ENCODE data around the gene ITGAE.

DNA sequence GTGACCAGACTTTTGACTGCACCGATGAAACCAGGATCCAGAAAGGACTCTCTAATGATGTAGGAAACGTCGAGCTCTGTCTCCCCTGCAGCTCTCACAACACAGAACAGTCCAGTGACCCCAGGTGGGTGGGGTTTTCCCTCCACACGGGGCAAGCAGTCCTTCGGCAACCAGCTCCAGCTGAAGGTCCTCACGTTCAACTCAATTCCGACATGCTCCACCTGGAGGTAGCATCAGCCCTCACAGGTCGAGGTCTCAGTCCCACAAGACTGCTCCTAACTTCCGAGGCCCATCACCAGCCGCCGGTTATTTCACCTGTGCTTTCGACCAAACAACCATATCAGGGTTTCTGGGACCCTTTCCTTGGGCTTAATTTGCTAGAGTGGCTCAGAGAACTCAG, 28.2 kb downstream of the ITGAE start:
- TF ChIP-seq, protein P1, sequence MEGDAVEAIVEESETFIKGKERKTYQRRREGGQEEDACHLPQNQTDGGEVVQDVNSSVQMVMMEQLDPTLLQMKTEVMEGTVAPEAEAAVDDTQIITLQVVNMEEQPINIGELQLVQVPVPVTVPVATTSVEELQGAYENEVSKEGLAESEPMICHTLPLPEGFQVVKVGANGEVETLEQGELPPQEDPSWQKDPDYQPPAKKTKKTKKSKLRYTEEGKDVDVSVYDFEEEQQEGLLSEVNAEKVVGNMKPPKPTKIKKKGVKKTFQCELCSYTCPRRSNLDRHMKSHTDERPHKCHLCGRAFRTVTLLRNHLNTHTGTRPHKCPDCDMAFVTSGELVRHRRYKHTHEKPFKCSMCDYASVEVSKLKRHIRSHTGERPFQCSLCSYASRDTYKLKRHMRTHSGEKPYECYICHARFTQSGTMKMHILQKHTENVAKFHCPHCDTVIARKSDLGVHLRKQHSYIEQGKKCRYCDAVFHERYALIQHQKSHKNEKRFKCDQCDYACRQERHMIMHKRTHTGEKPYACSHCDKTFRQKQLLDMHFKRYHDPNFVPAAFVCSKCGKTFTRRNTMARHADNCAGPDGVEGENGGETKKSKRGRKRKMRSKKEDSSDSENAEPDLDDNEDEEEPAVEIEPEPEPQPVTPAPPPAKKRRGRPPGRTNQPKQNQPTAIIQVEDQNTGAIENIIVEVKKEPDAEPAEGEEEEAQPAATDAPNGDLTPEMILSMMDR (IDR thresholded peaks at IDR 0.05): no peak
- TF ChIP-seq POLR2AphosphoS5 (IDR thresholded peaks at IDR 0.05; ENCODE audit: low read depth, low read length) (no peak), TCF7L2 (IDR thresholded peaks at IDR 0.05; ENCODE audit: low read depth, low read length) (no peak)
- TF ChIP-seq, protein P2, sequence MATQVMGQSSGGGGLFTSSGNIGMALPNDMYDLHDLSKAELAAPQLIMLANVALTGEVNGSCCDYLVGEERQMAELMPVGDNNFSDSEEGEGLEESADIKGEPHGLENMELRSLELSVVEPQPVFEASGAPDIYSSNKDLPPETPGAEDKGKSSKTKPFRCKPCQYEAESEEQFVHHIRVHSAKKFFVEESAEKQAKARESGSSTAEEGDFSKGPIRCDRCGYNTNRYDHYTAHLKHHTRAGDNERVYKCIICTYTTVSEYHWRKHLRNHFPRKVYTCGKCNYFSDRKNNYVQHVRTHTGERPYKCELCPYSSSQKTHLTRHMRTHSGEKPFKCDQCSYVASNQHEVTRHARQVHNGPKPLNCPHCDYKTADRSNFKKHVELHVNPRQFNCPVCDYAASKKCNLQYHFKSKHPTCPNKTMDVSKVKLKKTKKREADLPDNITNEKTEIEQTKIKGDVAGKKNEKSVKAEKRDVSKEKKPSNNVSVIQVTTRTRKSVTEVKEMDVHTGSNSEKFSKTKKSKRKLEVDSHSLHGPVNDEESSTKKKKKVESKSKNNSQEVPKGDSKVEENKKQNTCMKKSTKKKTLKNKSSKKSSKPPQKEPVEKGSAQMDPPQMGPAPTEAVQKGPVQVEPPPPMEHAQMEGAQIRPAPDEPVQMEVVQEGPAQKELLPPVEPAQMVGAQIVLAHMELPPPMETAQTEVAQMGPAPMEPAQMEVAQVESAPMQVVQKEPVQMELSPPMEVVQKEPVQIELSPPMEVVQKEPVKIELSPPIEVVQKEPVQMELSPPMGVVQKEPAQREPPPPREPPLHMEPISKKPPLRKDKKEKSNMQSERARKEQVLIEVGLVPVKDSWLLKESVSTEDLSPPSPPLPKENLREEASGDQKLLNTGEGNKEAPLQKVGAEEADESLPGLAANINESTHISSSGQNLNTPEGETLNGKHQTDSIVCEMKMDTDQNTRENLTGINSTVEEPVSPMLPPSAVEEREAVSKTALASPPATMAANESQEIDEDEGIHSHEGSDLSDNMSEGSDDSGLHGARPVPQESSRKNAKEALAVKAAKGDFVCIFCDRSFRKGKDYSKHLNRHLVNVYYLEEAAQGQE (IDR thresholded peaks at IDR 0.05; ENCODE audit: insufficient read depth in 1 of 2, low read depth in 2 of 2, low read length in 1 of 2): no peak

Measured in Panc1 (cell line).